HG02970 (cell line): ENCODE data around the gene GREB1.

Source experiments
- ATAC-seq: cut with Tn5 transposase; IDR thresholded peaks from one replicate; pipeline ENCODE4 v1.9.1; 2021; ENCODE audit warnings: mild to moderate bottlenecking, moderate library complexity, moderate number of reproducible peaks; ENCODE audit not compliant: unreplicated experiment, low FRiP score

The GREB1 gene

GRCh38 chr2:11558214-11558886, 24.5 kb downstream of the GREB1 start:
- ATAC-seq: no peak

- ATAC-seq: no peak
These were observed 25.4 kb downstream of the GREB1 start for GRCh38 chr2:11559066-11559785.

DNA sequence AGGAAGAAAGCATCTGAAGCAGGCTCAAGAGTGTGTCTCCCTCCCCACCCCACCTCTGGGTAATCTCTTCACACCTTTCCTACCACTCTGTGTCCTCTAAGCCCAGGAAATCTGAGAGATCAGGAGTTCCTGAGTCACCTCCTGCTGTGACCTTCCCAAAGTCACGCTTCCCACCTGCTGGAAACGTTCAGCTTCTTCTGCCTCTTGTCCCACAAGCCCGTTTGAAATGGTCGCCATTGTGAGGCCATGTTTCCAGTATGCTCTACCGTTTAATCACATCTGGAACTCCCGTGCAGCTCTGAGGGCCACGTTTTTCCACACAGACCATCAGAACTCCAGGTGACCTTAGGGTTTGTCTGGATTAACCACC, 25.9 kb downstream of the GREB1 start:
- no peak for ATAC-seq

GRCh38 chr2:11560806-11561205, 27.0 kb downstream of the GREB1 start:
- ATAC-seq: no peak

DNA sequence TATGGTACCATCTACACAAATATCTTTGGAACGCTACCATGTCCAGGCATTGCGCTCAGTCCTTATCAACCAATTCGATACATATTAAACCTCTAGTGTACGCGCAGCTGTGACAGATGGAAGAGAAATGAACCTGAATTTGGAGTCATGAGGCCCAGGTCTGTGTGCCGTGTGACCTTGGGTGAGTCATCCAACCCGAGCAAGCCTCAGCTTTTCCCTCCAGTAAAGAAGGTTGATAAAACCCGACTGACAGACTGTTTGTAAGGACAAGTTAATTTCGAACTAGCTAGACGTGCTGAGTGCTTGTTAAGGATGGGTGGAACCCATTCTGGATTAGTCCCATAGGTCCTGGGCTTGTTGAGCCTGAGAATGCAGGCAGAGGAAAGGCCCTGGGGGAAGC, 28.2 kb downstream of the GREB1 start:
- ATAC-seq: no peak

- ATAC-seq: no peak
These were observed 28.6 kb downstream of the GREB1 start for GRCh38 chr2:11562476-11562875.

DNA sequence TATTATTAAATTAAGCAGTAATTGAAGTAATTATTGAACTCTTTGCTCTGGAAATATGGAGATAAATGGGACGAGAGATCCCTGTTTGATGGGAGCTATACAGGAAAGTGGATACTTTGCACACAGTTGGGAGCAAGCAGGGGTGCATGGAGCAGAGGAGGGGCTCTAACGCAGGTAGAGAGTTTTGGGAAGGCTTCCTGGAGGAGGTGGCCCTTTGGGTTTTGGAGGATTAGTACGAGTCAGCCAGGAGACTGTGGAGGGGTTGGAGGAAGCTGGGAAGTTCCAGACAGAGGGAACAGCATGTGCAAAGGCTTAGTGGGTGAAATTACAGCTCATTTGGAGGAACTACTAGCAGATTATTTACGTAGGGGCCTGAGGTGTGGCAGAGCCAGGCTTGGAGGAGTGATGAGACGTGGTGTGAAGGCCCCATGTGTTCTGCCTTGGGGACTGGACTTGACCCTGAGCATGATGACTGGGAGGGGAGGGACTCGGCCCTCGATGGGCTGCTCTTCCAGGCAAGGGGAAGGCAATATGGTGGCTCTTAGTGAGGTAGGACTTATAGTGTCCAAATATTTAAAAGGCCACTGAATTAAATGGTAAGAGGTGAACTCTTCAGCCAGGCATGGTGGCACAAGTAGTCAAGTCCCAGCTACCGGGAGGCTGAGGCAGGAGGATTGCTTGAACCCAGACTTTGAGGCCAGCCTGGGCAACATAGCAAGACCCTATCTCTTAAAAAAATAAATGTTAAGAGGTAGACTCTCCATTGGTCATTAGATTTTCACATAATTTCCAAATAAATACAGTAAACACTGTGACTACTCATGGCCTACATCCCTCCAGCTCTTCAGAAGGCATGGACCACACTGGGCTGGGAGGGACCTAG, 30.2 kb downstream of the GREB1 start:
- no peak for ATAC-seq

DNA sequence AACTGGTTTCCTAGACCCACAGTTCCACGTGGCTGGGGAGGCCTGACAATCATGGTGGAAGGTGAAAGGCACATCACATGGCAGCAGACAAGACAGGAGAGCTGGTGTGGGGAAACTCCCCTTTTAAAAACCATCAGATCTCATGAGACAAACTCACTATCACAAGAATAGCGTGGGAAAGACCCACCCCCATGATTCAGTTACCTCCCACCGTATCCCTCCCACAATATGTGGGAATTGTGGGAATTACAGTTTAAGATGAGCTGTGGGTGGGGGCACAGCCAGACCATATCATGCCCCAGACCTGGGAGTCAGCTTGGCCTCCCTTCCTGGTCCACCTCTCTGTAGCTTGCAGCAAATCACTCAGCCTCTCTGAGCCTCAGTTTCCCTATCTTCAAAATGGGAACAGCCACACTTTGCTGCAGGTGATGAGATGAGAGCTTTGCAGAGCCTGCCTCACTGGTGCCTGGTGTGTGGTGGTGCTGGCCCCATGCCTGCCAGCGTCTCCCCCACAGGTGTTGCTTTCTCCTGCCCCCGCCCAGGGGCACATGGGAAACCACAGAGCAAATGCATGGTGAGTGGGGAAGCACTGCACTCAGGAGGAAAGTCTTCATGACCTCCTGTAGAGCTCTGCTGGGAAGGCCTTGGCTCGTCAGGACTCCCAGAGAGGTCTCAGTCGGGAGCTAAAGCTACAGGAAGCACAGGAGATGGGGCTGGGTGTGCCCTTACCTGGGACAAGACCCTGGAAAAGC, 31.1 kb downstream of the GREB1 start:
- no peak for ATAC-seq

DNA sequence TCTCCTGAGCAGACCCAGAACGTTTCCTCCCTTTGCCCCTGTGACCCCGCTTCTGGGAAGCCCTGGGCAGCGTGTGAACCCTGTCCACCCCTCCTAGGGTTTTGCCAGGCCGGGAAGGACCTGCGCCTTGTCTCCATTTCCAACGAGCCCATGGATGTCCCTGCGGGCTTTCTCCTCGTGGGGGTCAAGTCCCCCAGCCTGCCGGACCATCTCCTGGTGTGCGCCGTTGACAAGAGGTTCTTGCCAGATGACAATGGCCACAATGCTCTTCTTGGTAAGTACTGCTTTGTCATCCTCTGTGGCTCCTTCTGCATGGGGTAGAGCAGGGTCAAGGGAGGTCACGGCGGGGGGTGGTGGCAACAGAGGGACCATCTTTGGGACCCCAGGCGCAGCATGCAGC, 32.5 kb downstream of the GREB1 start:
- no peak for ATAC-seq

- no peak for ATAC-seq
These were observed 33.8 kb downstream of the GREB1 start for GRCh38 chr2:11567631-11568031.

- ATAC-seq: no peak
These were observed 34.6 kb downstream of the GREB1 start for GRCh38 chr2:11568436-11568835.

DNA sequence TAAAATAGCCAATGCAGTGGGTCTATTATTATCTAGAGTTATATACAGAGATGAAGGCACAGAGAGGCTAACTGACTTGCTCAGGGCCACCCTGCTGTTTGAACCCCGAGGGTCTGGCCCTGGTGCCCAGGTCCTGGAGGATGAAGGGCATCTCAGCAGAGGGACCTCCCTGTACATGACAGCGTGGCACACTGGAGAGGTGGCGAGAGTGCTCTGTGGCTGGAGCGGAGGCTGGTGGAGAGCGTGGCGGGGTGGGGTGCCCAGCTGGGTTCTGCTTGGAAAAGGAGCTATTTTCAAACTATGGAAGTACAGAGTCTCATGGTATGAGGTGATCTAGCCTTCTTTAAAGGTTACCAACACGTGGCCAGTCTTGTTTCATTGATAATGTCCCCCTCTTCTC, 35.8 kb downstream of the GREB1 start:
- ATAC-seq: no peak

DNA sequence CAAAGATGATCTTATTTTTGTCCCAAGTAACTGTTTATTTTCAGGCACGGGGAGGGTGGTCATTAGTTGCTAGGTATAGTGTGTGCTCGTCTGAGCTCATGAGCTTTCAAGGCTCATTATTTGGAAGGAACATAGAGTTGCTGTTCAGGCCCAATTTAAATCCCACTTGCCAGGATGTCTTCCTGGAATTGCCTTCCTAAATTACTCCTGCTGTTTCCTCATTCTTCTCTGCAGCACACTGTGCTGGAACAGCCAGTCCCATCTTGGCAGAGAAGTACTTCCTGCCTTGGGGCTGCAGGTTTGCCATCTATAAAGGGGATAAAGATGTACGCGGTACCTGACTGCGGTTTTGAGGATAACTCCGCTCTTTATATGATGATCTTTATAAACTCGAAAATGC, 37.3 kb downstream of the GREB1 start:
- ATAC-seq: no peak

DNA sequence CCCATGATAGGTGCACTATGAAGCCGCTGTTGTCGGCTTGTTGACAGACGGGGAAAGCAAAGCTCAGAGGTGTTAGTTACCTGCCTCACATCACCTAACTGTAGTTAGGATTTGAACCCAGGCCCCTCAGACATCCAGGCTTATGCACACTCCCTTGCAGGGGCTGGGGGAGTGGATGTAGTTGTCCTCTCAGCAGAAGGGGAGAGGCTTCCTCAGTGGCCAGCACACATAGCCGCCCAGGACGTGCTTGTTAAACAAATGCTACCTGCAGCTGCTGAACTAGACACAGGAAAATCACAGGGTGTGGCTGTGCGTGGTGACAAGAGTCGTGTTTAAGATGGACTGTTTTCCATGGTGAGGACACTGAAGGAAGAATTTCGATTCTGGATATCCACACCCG, 39.2 kb downstream of the GREB1 start:
- no peak for ATAC-seq

GRCh38 chr2:11573418-11574175, 39.8 kb downstream of the GREB1 start:
- ATAC-seq: no peak

GRCh38 chr2:11574176-11575046, 40.6 kb downstream of the GREB1 start:
- ATAC-seq: no peak

DNA sequence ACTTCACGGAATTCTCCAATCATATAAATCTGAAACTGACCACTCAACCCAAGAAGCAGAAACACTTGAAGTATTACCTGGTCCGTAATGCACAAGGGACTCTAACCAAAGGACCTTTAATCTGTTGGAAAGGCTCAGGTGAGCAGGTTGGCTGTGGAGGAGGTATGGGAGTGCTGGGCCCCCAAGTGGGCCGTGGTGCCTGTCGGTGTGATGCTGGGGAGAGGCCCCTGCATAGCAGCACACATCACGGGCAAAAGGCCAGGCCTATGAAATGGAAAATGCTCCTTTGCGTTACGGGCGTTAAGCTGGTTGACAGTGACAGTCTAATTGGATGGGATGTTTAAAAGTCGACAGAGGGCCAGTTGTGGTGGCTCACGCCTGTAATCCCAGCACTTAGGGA, 42.6 kb downstream of the GREB1 start:
- ATAC-seq: no peak

- ATAC-seq: no peak
These were observed 43.4 kb downstream of the GREB1 start for GRCh38 chr2:11577101-11577883.
